ENCODE results near the gene FRMPD4. TPM values are rescaled to one million over a fixed set of nuclear protein-coding genes. Genes with fewer than 3 reads are reported as not detected.

Gene FRMPD4
- total RNA-seq, 4 donors from 2014 or later = 0.16 TPM; not detected in 3

- TF ChIP-seq, protein P1, sequence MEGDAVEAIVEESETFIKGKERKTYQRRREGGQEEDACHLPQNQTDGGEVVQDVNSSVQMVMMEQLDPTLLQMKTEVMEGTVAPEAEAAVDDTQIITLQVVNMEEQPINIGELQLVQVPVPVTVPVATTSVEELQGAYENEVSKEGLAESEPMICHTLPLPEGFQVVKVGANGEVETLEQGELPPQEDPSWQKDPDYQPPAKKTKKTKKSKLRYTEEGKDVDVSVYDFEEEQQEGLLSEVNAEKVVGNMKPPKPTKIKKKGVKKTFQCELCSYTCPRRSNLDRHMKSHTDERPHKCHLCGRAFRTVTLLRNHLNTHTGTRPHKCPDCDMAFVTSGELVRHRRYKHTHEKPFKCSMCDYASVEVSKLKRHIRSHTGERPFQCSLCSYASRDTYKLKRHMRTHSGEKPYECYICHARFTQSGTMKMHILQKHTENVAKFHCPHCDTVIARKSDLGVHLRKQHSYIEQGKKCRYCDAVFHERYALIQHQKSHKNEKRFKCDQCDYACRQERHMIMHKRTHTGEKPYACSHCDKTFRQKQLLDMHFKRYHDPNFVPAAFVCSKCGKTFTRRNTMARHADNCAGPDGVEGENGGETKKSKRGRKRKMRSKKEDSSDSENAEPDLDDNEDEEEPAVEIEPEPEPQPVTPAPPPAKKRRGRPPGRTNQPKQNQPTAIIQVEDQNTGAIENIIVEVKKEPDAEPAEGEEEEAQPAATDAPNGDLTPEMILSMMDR (IDR thresholded peaks at IDR 0.05) = no peak
- no peak for TF ChIP-seq POLR2A (IDR thresholded peaks at IDR 0.05)
- H3K4me3 ChIP-seq (ENCODE audit: low read depth, poor library complexity, severe bottlenecking) = no peak overlapping the region
- DNase-seq (ENCODE audit: low spot score in 2 of 2) = no peak
- intact Hi-C loops (cut with DNase I; ENCODE audit: low total_unique reads) = no loop called here
- WGBS, 2 donors = 66 to 75% methylated on average over 5 of the region's 5 CpGs
Measured at GRCh38 chrX:12352922-12353321, 214.6 kb downstream of the FRMPD4 start.

GRCh38 chrX:12360383-12360782 is 222.1 kb downstream of the FRMPD4 start:
- TF ChIP-seq, protein P1 (IDR thresholded peaks at IDR 0.05) = no peak
- TF ChIP-seq POLR2A (IDR thresholded peaks at IDR 0.05) = no peak
- WGBS, 2 donors = 51 to 54% methylated on average over 2 of the region's 2 CpGs
- no peak for DNase-seq (ENCODE audit: low spot score in 2 of 2)
- intact Hi-C loops (cut with DNase I; ENCODE audit: low total_unique reads) = no loop called here
- H3K4me3 ChIP-seq (ENCODE audit: low read depth, poor library complexity, severe bottlenecking) = no peak overlapping the region

DNA sequence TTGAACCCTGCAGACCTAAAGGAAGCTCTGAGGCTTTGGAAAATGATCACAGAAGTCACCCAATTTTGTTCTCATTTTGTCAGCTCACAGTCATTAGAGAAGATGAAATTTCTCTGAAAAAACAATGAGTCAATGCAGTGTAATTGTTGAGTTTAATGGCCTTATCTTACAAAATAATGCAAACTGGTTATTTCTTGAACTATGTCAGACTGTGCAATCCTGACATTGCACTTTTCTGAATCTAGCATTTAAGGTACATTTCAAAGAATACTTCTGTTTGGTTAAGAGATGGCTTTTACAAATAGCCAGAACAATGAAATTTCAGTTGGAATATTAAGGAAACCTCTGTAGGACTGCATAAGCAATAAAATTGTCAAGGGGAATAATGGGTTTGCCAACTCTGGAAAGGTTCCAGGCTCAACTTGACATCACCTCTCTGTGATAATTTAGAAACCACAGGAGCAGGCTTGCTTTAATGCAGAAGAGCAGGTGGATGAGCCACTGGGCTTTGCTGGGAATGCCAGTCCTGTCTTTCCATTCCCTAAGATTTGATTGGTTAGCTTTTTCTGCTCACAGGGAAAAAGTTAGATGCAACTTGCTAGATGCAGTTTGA is 222.8 kb downstream of the FRMPD4 start:
- DNase-seq (ENCODE audit: low spot score in 2 of 2) = no peak
- intact Hi-C loops (cut with DNase I; ENCODE audit: low total_unique reads) = no loop called here
- TF ChIP-seq, protein P1 (IDR thresholded peaks at IDR 0.05) = no peak
- no peak for TF ChIP-seq POLR2A (IDR thresholded peaks at IDR 0.05)
- no peak overlapping the region for H3K4me3 ChIP-seq (ENCODE audit: low read depth, poor library complexity, severe bottlenecking)

DNA sequence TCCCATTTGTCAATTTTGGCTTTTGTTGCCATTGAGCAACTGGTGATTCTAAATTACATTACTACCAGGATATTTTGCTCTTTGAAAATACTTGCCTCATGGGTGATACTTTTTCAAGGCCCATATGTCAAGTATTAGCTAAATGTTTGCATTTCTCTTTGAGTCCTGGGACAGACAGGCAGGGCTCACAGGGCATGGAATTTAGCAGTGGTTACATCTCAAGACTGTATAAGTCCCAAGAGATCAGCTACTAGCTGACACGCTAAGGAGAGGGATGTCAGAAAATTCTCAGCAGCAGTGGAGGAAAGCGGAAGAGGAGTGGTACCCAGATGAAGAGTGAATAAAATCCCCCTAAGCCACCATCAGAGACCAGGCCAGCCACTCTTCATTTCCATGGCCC is 224.9 kb downstream of the FRMPD4 start:
- no peak for DNase-seq (ENCODE audit: low spot score in 2 of 2)
- H3K4me3 ChIP-seq (ENCODE audit: low read depth, poor library complexity, severe bottlenecking) = no peak overlapping the region
- intact Hi-C loops (cut with DNase I; ENCODE audit: low total_unique reads) = no loop called here
- TF ChIP-seq, protein P1 (IDR thresholded peaks at IDR 0.05) = no peak
- no peak for TF ChIP-seq POLR2A (IDR thresholded peaks at IDR 0.05)
- WGBS, 2 donors = 83 to 94% methylated on average over 2 of the region's 2 CpGs

- 56 to 60% methylated on average over 2 of the region's 2 CpGs for WGBS, 2 donors
- no peak for DNase-seq (ENCODE audit: low spot score in 2 of 2)
- H3K4me3 ChIP-seq (ENCODE audit: low read depth, poor library complexity, severe bottlenecking) = no peak overlapping the region
- intact Hi-C loops (cut with DNase I; ENCODE audit: low total_unique reads) = no loop called here
- TF ChIP-seq POLR2A (IDR thresholded peaks at IDR 0.05) = no peak
- TF ChIP-seq, protein P1 (IDR thresholded peaks at IDR 0.05) = no peak
Measured at GRCh38 chrX:12366440-12366839, 228.2 kb downstream of the FRMPD4 start.

DNA sequence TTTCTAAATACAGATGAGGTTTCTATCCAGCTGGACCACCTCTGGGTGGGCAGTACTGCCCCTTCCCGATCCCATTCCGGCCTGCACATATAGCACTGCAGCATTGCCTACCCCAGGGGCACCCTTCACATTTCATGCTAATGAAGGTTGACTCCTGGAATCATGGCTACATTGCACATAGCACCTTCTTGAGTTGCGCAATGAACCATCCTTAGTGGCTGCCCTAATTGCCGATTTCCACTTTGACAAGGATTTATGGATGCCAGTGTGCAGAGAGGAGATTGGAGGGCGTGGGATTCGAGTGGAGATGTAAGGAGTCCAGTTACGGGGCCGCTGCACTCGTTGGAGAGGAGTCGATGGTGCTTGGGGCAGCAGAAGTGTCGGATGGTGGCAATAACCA is 229.0 kb downstream of the FRMPD4 start:
- no peak overlapping the region for H3K4me3 ChIP-seq (ENCODE audit: low read depth, poor library complexity, severe bottlenecking)
- 77 to 82% methylated on average over 11 of the region's 11 CpGs for WGBS, 2 donors
- TF ChIP-seq POLR2A (IDR thresholded peaks at IDR 0.05) = no peak
- TF ChIP-seq, protein P1 (IDR thresholded peaks at IDR 0.05) = no peak
- intact Hi-C loops (cut with DNase I; ENCODE audit: low total_unique reads) = no loop called here
- DNase-seq (ENCODE audit: low spot score in 2 of 2) = no peak

All from lower leg skin (tissue), 4 donors.